Parathyroid adenoma (tissue), 2 donors: ENCODE measurements around the gene TNFAIP8.

Source experiments
- H2AFZ ChIP-seq: fragments of 300-600 bp; sonication (generic); one replicate; pipeline ENCODE4 v1.7.0; 2017; ENCODE audit warnings: antibody characterized with exemption, mild to moderate bottlenecking
- H3K27ac ChIP-seq: fragments of 300-600 bp; sonication (generic); one replicate; pipeline ENCODE4 v1.7.0; 2017
- H3K27me3 ChIP-seq: fragments of 300-600 bp; sonication (generic); one replicate; pipeline ENCODE4 v1.7.0; 2017; ENCODE audit warnings: low read length; ENCODE audit not compliant: control insufficient read depth, insufficient read depth
- H3K36me3 ChIP-seq: fragments of 300-600 bp; sonication (generic); one replicate; pipeline ENCODE4 v1.7.0; 2017; ENCODE audit warnings: low read length; ENCODE audit not compliant: control insufficient read depth, insufficient read depth
- H3K4me1 ChIP-seq: fragments of 300-600 bp; sonication (generic); one replicate; pipeline ENCODE4 v1.7.0; 2017; ENCODE audit warnings: control low read depth
- H3K4me2 ChIP-seq: fragments of 300-600 bp; sonication (generic); one replicate; pipeline ENCODE4 v1.7.0; 2017; ENCODE audit warnings: low read length
- H3K4me3 ChIP-seq: fragments of 300-600 bp; sonication (generic); one replicate; pipeline ENCODE4 v1.7.0; 2017; ENCODE audit warnings: low read depth, low read length
- H3K79me2 ChIP-seq: fragments of 300-600 bp; sonication (generic); one replicate; pipeline ENCODE4 v1.7.0; 2017; ENCODE audit warnings: control low read depth
- H3K9ac ChIP-seq: fragments of 300-600 bp; sonication (generic); one replicate; pipeline ENCODE4 v1.7.0; 2017; ENCODE audit warnings: mild to moderate bottlenecking
- H3K9me3 ChIP-seq: fragments of 300-600 bp; sonication (generic); one replicate; pipeline ENCODE4 v1.7.0; 2017; ENCODE audit warnings: low read length; ENCODE audit not compliant: control insufficient read depth
- CTCF ChIP-seq: fragments of 300-600 bp; sonication (generic); IDR thresholded peaks from one replicate; pipeline ENCODE4 v1.7.0; 2017; ENCODE audit warnings: antibody characterized with exemption, mild to moderate bottlenecking
- donor health status: primary hyperparathyroidism.

The TNFAIP8 gene

GRCh38 chr5:119341452-119342349, 14.1 kb upstream of the TNFAIP8 start:
- no peaks in the 10 kb centered on the region for H3K4me1 ChIP-seq
- H3K27ac ChIP-seq, result no peak overlapping the region
- H3K36me3 ChIP-seq, result no peaks in the 10 kb centered on the region
- no peak overlapping the region for H2AFZ ChIP-seq
- H3K4me2 ChIP-seq, result no peak overlapping the region
- H3K4me3 ChIP-seq, result no peak overlapping the region
- H3K9ac ChIP-seq, result no peak overlapping the region
- no peak for TF ChIP-seq CTCF
- no peaks in the 10 kb centered on the region for H3K79me2 ChIP-seq
- no peaks in the 10 kb centered on the region for H3K9me3 ChIP-seq
- H3K27me3 ChIP-seq, result no peaks in the 10 kb centered on the region

GRCh38 chr5:119342406-119342805, 13.4 kb upstream of the TNFAIP8 start:
- no peak overlapping the region for H3K27ac ChIP-seq
- H3K9me3 ChIP-seq, result no peaks in the 10 kb centered on the region
- H3K4me3 ChIP-seq, result no peak overlapping the region
- H3K27me3 ChIP-seq, result no peaks in the 10 kb centered on the region
- no peak overlapping the region for H3K9ac ChIP-seq
- H3K36me3 ChIP-seq, result no peaks in the 10 kb centered on the region
- H3K4me2 ChIP-seq, result no peak overlapping the region
- no peaks in the 10 kb centered on the region for H3K79me2 ChIP-seq
- no peaks in the 10 kb centered on the region for H3K4me1 ChIP-seq
- H2AFZ ChIP-seq, result no peak overlapping the region
- no peak for TF ChIP-seq CTCF

GRCh38 chr5:119343052-119343451, 12.8 kb upstream of the TNFAIP8 start:
- Histone ChIP-seq H3K4me2 (no peak overlapping the region), H3K27ac (no peak overlapping the region), H3K4me3 (no peak overlapping the region), H3K9ac (no peak overlapping the region), H3K36me3 (no peaks in the 10 kb centered on the region), H3K79me2 (no peaks in the 10 kb centered on the region), H3K27me3 (no peaks in the 10 kb centered on the region), H3K9me3 (no peaks in the 10 kb centered on the region), H3K4me1 (no peaks in the 10 kb centered on the region), H2AFZ (no peak overlapping the region)
- no peak for TF ChIP-seq CTCF

- H3K27ac ChIP-seq, result no peak overlapping the region
- TF ChIP-seq CTCF, result no peak
Measured at GRCh38 chr5:119343766-119344165, 12.1 kb upstream of the TNFAIP8 start.

GRCh38 chr5:119344231-119344630, 11.6 kb upstream of the TNFAIP8 start:
- Histone ChIP-seq H3K4me2 (no peak overlapping the region), H3K9me3 (no peaks in the 10 kb centered on the region), H3K9ac (no peak overlapping the region), H3K27me3 (no peaks in the 10 kb centered on the region), H2AFZ (no peak overlapping the region), H3K4me3 (no peak overlapping the region), H3K36me3 (no peaks in the 10 kb centered on the region), H3K4me1 (no peaks in the 10 kb centered on the region), H3K27ac (no peak overlapping the region), H3K79me2 (no peaks in the 10 kb centered on the region)
- no peak for TF ChIP-seq CTCF

More at GRCh38 chr5:119343766-119344165, 12.1 kb upstream of the TNFAIP8 start:
- no peak overlapping the region for H3K9ac ChIP-seq
- no peaks in the 10 kb centered on the region for H3K9me3 ChIP-seq
- no peak overlapping the region for H3K4me2 ChIP-seq
- no peak overlapping the region for H3K4me3 ChIP-seq
- no peaks in the 10 kb centered on the region for H3K36me3 ChIP-seq
- no peaks in the 10 kb centered on the region for H3K4me1 ChIP-seq
- no peak overlapping the region for H2AFZ ChIP-seq
- H3K27me3 ChIP-seq, result no peaks in the 10 kb centered on the region
- H3K79me2 ChIP-seq, result no peaks in the 10 kb centered on the region
